GM18511 (cell line): ENCODE measurements around the gene ZNF331.

Source experiments
- ATAC-seq: cut with Tn5 transposase; IDR thresholded peaks from one replicate; pipeline ENCODE4 v1.9.1; 2021; ENCODE audit warnings: mild to moderate bottlenecking, moderate library complexity; ENCODE audit not compliant: unreplicated experiment

The ZNF331 gene

GRCh38 chr19:53520547-53521372, 17.2 kb upstream of the ZNF331 start:
- ATAC-seq: peak; percentile 99

- ATAC-seq: no peak
Measured at GRCh38 chr19:53521373-53522202, 16.4 kb upstream of the ZNF331 start.

- ATAC-seq: no peak
Measured at GRCh38 chr19:53525922-53526321, 12.0 kb upstream of the ZNF331 start.

GRCh38 chr19:53530622-53531021, 7.3 kb upstream of the ZNF331 start:
- no peak for ATAC-seq

- no peak for ATAC-seq
Measured at GRCh38 chr19:53531457-53531856, 6.5 kb upstream of the ZNF331 start.

GRCh38 chr19:53532362-53532761, 5.6 kb upstream of the ZNF331 start:
- no peak for ATAC-seq

- no peak for ATAC-seq
Measured at GRCh38 chr19:53536225-53536548, 1.8 kb upstream of the ZNF331 start.

- peak; percentile 11 for ATAC-seq
Measured at GRCh38 chr19:53537121-53537520, 824 bp upstream of the ZNF331 start.

GRCh38 chr19:53538378-53539109, 599 bp downstream of the ZNF331 start:
- no peak for ATAC-seq

- no peak for ATAC-seq
Measured at GRCh38 chr19:53540091-53540490, 2.1 kb downstream of the ZNF331 start.

- no peak for ATAC-seq
Measured at GRCh38 chr19:53541971-53542370, 4.0 kb downstream of the ZNF331 start.

- ATAC-seq: no peak
Measured at GRCh38 chr19:53545271-53546065, 7.5 kb downstream of the ZNF331 start.

GRCh38 chr19:53546758-53547513, 9.0 kb downstream of the ZNF331 start:
- no peak for ATAC-seq

- ATAC-seq: no peak
Measured at GRCh38 chr19:53549340-53549739, 11.4 kb downstream of the ZNF331 start.

GRCh38 chr19:53552001-53552721, 14.2 kb downstream of the ZNF331 start:
- ATAC-seq: no peak

GRCh38 chr19:53553156-53553555, 15.2 kb downstream of the ZNF331 start:
- ATAC-seq: no peak

- ATAC-seq: peak; percentile 81
Measured at GRCh38 chr19:53553865-53554791, 16.2 kb downstream of the ZNF331 start.

GRCh38 chr19:53554804-53555203, 16.9 kb downstream of the ZNF331 start:
- ATAC-seq: no peak
